ENCODE measurements around the gene RELN.
A peak's percentile ranks its signal among the peaks of the same experiment; 100 is the strongest.
"Not testable (repeated sequence)": the region's sequence is repeated elsewhere in the genome, so short reads cannot be mapped to it uniquely, and the experiment has no call there.

RELN gene

GRCh38 chr7:103989200-103989784, at the start of gene RELN:
TSS of gene RELN (minus strand) at chr7:103989658. CDS start at chr7:103989356, 302 bp downstream.
- peak; percentile 21 for DNase-seq

DNA sequence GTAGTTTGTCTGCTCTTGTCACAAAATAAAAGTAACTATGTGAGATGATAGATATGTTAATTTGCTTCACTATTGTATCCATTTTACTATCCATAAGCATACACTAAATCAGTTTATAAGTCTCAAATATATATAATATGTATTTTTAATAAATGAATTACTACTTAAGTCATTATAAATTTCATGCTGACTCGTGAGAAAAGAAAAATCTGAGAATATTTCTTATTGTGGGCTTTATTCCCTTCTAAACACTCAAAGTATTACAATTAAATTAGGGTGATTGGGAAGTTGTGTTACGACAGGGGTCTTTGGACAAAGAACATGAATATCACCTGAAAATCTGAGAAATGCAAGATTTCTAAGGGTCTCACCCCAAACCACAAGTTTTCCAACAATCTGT, 48.7 kb upstream of the RELN start:
- DNase-seq: no peak

DNA sequence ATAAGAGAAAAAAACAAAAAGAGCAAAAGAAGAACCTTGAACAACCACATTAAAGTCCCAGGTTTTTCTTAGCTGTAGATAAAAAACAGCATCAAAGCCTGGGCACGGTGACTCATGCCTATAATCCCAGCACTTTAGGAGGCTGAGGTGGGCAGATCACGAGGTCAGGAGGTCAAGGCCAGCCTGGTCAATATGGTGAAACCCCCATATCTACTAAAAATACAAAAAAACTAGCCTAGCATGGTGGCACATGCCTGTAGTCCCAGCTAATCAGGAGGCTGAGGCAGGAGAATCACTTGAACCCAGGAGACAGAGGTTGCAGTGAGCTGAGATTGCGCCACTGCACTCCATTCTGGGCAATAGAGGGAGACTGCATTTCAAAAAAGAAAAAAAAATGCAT, 47.4 kb upstream of the RELN start:
- not testable (repeated sequence) for DNase-seq

- DNase-seq: no peak
Measured at GRCh38 chr7:104035351-104035750, 45.9 kb upstream of the RELN start.

DNA sequence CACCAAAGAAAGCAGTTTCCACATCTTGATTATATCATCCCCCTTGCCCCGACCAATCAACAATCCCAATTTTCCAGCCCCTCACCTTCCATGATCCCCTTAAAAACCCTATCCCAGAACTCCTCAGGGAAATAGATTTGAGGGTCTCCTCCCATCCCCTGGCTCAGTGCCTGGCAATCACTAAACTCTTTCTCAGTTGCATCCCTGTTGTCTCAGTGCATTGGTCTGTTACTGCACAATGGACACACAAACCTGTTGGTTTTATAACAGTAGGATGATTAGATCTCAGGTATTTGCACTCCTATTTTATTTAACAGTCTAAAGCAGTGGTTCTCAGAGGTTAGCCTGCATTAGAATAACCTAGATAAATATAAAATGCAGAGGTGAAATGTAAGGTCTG, 45.2 kb upstream of the RELN start:
- DNase-seq: no peak

DNA sequence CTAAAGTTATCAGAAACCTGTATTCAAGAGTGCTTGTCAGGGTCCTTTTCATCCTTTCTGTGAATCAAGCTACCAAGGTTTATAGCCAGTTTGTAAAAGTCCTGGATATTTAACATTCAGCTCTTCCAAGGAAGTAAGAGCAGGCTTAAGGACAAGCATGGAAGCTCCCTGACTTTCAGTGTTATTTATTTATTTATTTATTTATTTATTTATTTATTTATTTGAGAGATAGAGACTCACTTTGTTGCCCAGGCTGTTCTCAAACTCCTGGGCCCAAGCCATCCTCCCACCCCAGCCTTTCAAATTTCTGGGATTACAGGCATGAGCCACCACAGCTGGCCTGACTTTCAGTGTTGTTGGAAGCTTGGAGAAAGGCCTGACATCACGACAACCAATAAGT, 44.4 kb upstream of the RELN start:
- DNase-seq: no peak

- DNase-seq: no peak
Measured at GRCh38 chr7:104032486-104032885, 43.0 kb upstream of the RELN start.

- no peak for DNase-seq
Measured at GRCh38 chr7:104029765-104030164, 40.3 kb upstream of the RELN start.

- no peak for DNase-seq
Measured at GRCh38 chr7:104024632-104025031, 35.2 kb upstream of the RELN start.

GRCh38 chr7:104023100-104023499, 33.6 kb upstream of the RELN start:
- DNase-seq: no peak

GRCh38 chr7:104018425-104018824, 29.0 kb upstream of the RELN start:
- DNase-seq: no peak

GRCh38 chr7:104017001-104017400, 27.5 kb upstream of the RELN start:
- no peak for DNase-seq

DNA sequence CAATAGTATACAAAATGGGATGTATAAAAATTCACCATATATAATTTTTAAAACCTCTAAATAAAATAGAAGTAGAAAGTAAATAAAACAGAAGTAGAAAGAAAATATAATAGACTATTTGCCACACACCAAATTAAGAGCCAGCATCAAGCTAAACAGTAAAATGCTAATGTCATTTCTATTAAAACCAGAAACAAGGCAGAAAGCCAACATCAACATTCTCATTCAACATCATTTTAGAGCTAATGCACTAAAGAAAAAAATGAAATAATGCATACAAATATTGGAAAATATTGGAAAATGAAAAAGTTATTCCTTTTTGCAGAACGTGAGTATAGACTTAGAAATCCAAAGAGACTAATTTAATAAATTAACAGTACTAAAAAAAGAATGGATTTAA, 23.4 kb upstream of the RELN start:
- DNase-seq: no peak

DNA sequence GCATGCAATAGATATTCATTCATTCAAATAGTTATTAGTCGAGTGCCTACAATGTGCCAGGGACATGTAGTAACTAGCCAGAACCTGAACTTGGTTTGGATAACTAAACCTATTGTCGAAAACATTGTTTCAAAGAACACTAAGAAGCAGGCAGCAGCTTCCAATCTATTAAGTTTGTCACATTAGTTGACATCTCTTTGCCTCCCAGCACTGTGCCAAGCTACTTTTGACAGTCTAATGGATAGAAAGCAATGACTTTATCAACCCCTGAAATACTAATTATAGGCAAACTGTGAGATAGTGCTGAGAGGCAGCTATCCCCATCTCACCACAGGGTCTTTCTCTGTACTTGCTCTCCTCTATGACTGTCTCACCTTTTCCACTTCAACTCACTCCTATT, 22.4 kb upstream of the RELN start:
- no peak for DNase-seq

DNA sequence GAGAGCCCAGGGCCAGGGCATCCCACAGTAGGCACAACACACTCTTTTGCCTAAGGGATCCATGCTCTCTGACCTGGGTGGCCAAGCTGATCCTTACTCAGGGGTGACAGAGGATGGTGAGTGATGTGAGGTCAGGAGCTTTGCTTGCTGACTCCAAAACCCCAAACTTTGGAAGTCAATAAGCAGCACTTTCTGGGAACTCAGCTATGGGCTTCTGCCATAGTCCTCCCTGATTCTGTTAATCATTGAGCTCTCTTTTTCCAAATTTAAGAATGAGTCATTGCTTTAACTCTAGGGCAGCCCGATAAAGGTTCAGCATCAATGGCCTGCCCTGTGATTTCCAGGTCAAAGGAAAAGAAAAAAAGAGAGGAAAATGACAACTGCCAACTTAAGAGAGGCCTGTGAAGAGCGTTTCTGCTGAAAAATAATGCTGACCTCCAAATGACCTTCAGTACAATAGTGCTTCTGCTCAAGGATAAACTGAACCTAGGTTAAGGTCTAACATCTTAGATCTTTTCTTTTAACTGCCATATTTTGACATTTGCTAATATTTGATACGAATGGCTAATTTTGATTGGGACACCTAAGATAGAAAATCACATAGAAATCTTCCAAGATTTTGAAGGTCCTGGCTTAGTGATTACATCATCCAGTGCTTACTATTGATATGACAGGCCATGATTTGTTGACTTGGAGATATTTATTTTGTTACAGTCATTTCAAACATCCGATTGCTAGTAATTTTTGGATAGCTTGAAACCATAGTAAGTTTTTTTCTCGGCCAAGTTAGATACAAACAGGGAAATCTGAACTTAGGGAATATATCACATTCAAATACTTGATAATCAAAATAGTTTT, 20.8 kb upstream of the RELN start:
- DNase-seq: no peak

- DNase-seq: no peak
Measured at GRCh38 chr7:104008107-104008506, 18.6 kb upstream of the RELN start.

DNA sequence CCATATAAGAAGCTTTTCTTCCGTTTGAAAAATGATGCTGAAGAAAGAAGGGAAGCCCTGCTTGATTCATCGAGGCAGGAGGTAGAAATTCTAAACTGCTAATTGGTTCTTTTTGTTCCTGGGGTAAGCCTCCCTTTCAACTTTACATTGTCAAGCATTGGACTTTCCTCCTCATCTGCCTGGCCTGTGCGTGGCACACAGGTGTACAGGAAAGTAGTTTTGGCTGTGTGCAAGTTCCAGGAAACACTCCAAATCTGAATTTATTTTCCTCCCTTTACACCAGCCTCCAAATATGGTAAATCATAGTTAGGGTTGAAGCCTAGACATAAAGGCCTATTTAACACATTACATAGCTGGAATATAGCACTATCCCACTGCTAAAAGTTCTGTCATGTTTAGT, 18.2 kb upstream of the RELN start:
- no peak for DNase-seq

DNA sequence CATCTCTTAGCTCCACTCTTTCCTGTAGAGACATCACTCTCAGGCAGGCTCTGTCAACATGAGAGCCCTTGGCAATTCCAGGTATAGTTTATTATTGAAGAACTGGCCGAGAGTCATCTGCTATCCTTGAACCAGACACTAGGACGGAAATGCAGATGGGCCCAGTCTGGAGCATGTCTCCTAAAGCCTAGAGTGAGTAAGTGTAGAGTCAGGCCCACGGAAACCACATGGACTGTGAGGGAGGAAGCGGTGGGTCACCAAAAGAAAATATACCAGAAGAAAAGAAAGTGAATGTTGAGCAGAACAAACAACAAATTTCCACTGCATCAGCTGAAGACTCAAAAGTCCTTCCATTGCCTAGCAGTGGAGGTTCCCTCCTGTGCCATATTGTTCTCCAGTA, 15.7 kb upstream of the RELN start:
- DNase-seq: no peak

DNA sequence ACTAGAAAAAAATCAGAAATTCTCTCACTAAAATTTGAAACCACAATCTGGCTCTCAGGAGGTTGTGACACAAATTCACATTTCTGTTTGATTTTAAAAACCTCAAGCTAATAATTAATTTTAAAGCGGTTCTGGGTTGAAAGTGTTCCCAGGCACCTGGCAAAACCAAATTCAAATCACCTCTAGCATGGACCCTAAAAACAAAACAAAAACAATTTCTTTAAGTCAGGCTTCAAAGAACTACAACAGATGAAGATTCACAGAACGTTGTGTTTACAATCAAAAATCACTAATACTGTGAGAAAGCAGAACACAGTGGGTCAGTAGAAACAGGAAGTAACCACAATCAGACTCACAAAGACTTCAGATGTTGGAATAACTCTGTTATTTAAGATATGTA, 7.2 kb upstream of the RELN start:
- DNase-seq: no peak

GRCh38 chr7:103996017-103996551, 6.6 kb upstream of the RELN start:
- no peak for DNase-seq

- DNase-seq: no peak
Measured at GRCh38 chr7:103995554-103995953, 6.1 kb upstream of the RELN start.

DNA sequence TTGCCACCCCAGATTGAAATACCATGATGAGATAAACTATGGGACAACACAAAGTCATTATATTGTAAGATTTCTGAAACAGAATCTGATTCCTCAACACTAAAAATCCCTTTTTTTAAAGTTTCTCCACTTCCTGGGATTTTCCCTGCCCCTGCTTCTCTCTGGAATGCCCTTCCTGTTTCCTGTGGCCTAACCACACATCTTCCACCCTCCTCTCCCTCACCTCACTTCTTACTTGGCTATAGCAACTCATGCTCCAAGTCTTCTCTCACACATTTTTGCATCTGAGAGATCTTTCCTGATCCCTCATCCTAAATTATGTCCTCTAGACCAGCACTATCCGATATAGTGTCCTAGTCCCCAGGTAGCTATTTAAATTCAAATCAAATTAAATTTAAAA, 4.1 kb upstream of the RELN start:
- DNase-seq: no peak

DNA sequence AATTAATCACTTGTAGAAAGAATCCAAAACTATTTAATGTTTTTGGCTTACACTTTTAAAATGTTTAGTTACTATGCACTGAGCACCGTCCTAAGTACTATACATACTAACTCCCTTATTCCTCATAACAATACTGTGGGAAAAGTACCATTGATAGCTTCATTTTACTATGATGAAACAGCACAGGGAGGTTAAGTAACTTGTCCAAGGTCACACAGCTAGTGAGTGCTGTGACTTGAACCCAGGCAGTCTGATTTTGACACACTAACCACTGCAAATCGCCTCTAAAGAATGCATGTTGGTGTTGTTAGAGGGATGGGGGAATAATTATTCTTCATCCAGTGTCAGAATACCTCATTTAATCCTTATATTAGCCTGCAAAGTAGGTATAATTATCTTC, 1.9 kb upstream of the RELN start:
- DNase-seq: no peak

GRCh38 chr7:103990991-103991390, 1.5 kb upstream of the RELN start:
- DNase-seq: no peak

Measured in fibroblast of skin of right quadriceps (primary cell).